HCT116 (cell line): ENCODE measurements around the gene SCN2B. TPM values are rescaled to one million over a fixed set of nuclear protein-coding genes. Genes with fewer than 3 reads are reported as not detected.

Experiments
- ATAC-seq: fragments of 200-7000 bp; cut with Tn5 transposase; 2 replicates; pipeline ENCODE4 v1.9.1; 2020; ENCODE audit warnings: mild to moderate bottlenecking, moderate library complexity
- BruUV-seq: library from RNA; stranded (reverse); fragments of 400-500 nt; replicated peaks from 2 replicates; lab custom pipeline; 2021; lab: Mats Ljungman, UMichigan
- CTCF ChIA-PET: fragments of 300-600 bp; sonication (Branson Sonifier 250); formaldehyde crosslinking; loops from one replicate; lab custom pipeline; 2021; ENCODE audit warnings: antibody characterized with exemption; lab: Charles Lee
- POLR2A ChIA-PET: fragments of 300-600, 350-600 bp; sonication (Branson Sonifier 250); formaldehyde crosslinking; loops from one replicate; lab custom pipeline; 2021; ENCODE audit warnings: antibody characterized with exemption; lab: Charles Lee
- RAD21 ChIA-PET, 2 experiments: fragments of 300-600 bp; sonication (Branson Sonifier 250); formaldehyde crosslinking; loops; one replicate each; lab custom pipeline; 2023; ENCODE audit warnings: low total read pairs in 2 of 2; ENCODE audit not compliant: uncharacterized antibody in 2 of 2, unreplicated experiment in 2 of 2, low non-redundant PET in 1 of 2; lab: Charles Lee
- DNase-seq: peaks from one replicate; pipeline ENCODE4 v3.0.0-alpha.2; 2010; ENCODE audit warnings: low read depth, low spot score
- H2AFZ ChIP-seq: fragments of 200-600 bp; shearing (Covaris generic), sonication (generic); 2 replicates; pipeline ENCODE4 v1.6.1; 2017; ENCODE audit warnings: low read depth, mixed run types, mixed read lengths, antibody characterized with exemption, low read length; ENCODE audit not compliant: poor library complexity, severe bottlenecking
- H3K27ac ChIP-seq: 2 replicates; pipeline ENCODE4 v1.5.1; 2012; ENCODE audit warnings: low read depth, low read length
- H3K27me3 ChIP-seq: fragments of 200-600 bp; sonication (generic); 2 replicates; pipeline ENCODE4 v1.6.1; 2016; ENCODE audit warnings: mixed run types, low read length, mixed read lengths; ENCODE audit not compliant: insufficient read depth
- H3K36me3 ChIP-seq, 2 experiments: fragments of 200-500 bp in 1 of 2; fragments of 200-600 bp in 1 of 2; sonication (Bioruptor generic) in 1 of 2; sonication (generic) in 1 of 2; 2 replicates each; pipeline versions ENCODE4 v1.5.1 to v1.6.1; 2014 to 2016; ENCODE audit warnings: low read length in 2 of 2, inconsistent platforms in 1 of 2, mixed read lengths in 1 of 2, mixed run types in 1 of 2; ENCODE audit not compliant: insufficient read depth in 2 of 2, control insufficient read depth in 1 of 2
- H3K4me1 ChIP-seq, 2 experiments: fragments of 200-600 bp in 1 of 2; sonication (generic) in 1 of 2; 2 replicates each; pipeline versions ENCODE4 v1.5.1 to v1.6.1; 2012 to 2017; ENCODE audit warnings: low read length in 2 of 2, inconsistent platforms in 1 of 2, mild to moderate bottlenecking in 1 of 2, mixed read lengths in 1 of 2, mixed run types in 1 of 2, moderate library complexity in 1 of 2; ENCODE audit not compliant: insufficient read depth in 2 of 2, control insufficient read depth in 1 of 2
- H3K4me2 ChIP-seq: fragments of 200-600 bp; sonication (generic); 2 replicates; pipeline ENCODE4 v1.6.1; 2017; ENCODE audit warnings: mixed run types, low read length, mixed read lengths
- H3K4me3 ChIP-seq, 2 experiments: fragments of 200-600 bp in 1 of 2; sonication (generic) in 1 of 2; replicated peaks in 1 of 2; 2 replicates each; pipeline ENCODE4 v1.5.1; 2011 to 2016; ENCODE audit warnings: low read length in 2 of 2, control low read depth in 1 of 2, low read depth in 1 of 2, mild to moderate bottlenecking in 1 of 2, mixed read lengths in 1 of 2, mixed run types in 1 of 2
- H3K79me2 ChIP-seq: fragments of 200-600 bp; sonication (generic); 2 replicates; pipeline ENCODE4 v1.6.1; 2017; ENCODE audit warnings: mild to moderate bottlenecking, mixed run types, low read length, moderate library complexity, mixed read lengths; ENCODE audit not compliant: insufficient read depth
- H3K9ac ChIP-seq: fragments of 200-600 bp; sonication (generic); 2 replicates; pipeline ENCODE4 v1.6.1; 2016; ENCODE audit warnings: low read length, mixed read lengths
- H3K9me2 ChIP-seq: fragments of 200-600 bp; sonication (generic), shearing (Covaris generic); 2 replicates; pipeline ENCODE4 v1.6.1; 2017; ENCODE audit warnings: mixed run types, mild to moderate bottlenecking, moderate library complexity; ENCODE audit not compliant: insufficient read depth
- H3K9me3 ChIP-seq, 2 experiments: fragments of 200-500 bp in 1 of 2; fragments of 200-600 bp in 1 of 2; sonication (Bioruptor generic) in 1 of 2; sonication (generic) in 1 of 2; 2 replicates each; pipeline ENCODE4 v1.6.1; 2014 to 2017; ENCODE audit warnings: low read length in 2 of 2, mixed read lengths in 2 of 2, inconsistent platforms in 1 of 2, low read depth in 1 of 2, mild to moderate bottlenecking in 1 of 2, mixed run types in 1 of 2, moderate library complexity in 1 of 2; ENCODE audit not compliant: control insufficient read depth in 1 of 2, insufficient read depth in 1 of 2
- H4K20me1 ChIP-seq: fragments of 200-600 bp; sonication (generic), shearing (Covaris generic); 2 replicates; pipeline ENCODE4 v1.6.1; 2017; ENCODE audit warnings: mixed run types, mild to moderate bottlenecking, moderate library complexity; ENCODE audit not compliant: insufficient read depth
- ATF3 ChIP-seq: IDR thresholded peaks from 2 replicates; pipeline ENCODE4 v1.6.1; 2012
- CBX3 ChIP-seq: IDR thresholded peaks from 2 replicates; pipeline ENCODE4 v1.6.1; 2012; ENCODE audit warnings: low read depth
- CEBPB ChIP-seq: IDR thresholded peaks from 2 replicates; pipeline ENCODE4 v1.6.1; 2012; ENCODE audit warnings: low read depth
- CTCF ChIP-seq, 3 experiments: fragments of 200-600 bp in 1 of 3; sonication (generic) in 1 of 3; IDR thresholded peaks in 2 of 3; conservative IDR thresholded peaks in 1 of 3; 2 replicates each; pipeline ENCODE4 v1.5.1; 2012 to 2017; ENCODE audit warnings: low read depth in 2 of 3, low read length in 2 of 3, antibody characterized with exemption in 1 of 3, borderline replicate concordance in 1 of 3, control low read depth in 1 of 3, mild to moderate bottlenecking in 1 of 3, mixed read lengths in 1 of 3, mixed run types in 1 of 3, moderate library complexity in 1 of 3; ENCODE audit not compliant: insufficient read depth in 1 of 3
- EZH2 ChIP-seq: fragments of 200-600 bp; sonication (generic); IDR thresholded peaks from 2 replicates; pipeline ENCODE4 v1.6.1; 2017; ENCODE audit warnings: antibody characterized with exemption, mixed run types
- EZH2phosphoT487 ChIP-seq: fragments of 200-600 bp; IDR thresholded peaks from 2 replicates; pipeline ENCODE4 v1.6.1; 2018; ENCODE audit warnings: antibody characterized with exemption, borderline replicate concordance
- FOSL1 ChIP-seq: IDR thresholded peaks from 2 replicates; pipeline ENCODE4 v1.6.1; 2012; ENCODE audit warnings: low read depth
- JUND ChIP-seq: IDR thresholded peaks from 2 replicates; pipeline ENCODE4 v1.6.1; 2012
- POLR2AphosphoS5 ChIP-seq: IDR thresholded peaks from 2 replicates; pipeline ENCODE4 v1.6.1; 2011; ENCODE audit warnings: mild to moderate bottlenecking, low read depth, low read length, moderate library complexity
- REST ChIP-seq: IDR thresholded peaks from 2 replicates; pipeline ENCODE4 v1.6.1; 2012; ENCODE audit warnings: low read depth
- SRF ChIP-seq: IDR thresholded peaks from 2 replicates; pipeline ENCODE4 v1.6.1; 2012; ENCODE audit warnings: low read depth
- TCF7L2 ChIP-seq: IDR thresholded peaks from 2 replicates; pipeline ENCODE4 v1.7.0; 2011; ENCODE audit warnings: borderline replicate concordance, inconsistent platforms; ENCODE audit not compliant: insufficient read depth, insufficient read length; ENCODE audit errors: extremely low read depth
- ZFX ChIP-seq: fragments of 450-650 bp; IDR thresholded peaks from 2 replicates; pipeline ENCODE4 v1.6.1; 2017
- ZNF274 ChIP-seq: fragments of 200-500 bp; sonication (Bioruptor generic); IDR thresholded peaks from 2 replicates; pipeline ENCODE4 v1.6.1; 2014; ENCODE audit warnings: mild to moderate bottlenecking, low read depth, low read length, inconsistent platforms
- intact Hi-C: fragments of 100-400 bp; cut with micrococcal nuclease; formaldehyde crosslinking; loops from 2 replicates; pipeline ENCODE4 v1.10.0; 2022
- total RNA-seq: library from RNA; stranded (reverse); gene quantifications from one replicate; pipeline ENCODE4 v1.2.1, GENCODE V29; 2021; ENCODE audit not compliant: unreplicated experiment

The SCN2B gene
- total RNA-seq, 1 experiment from 2014 or later, result not detected

- RAD21 ChIA-PET, result no interaction called here
- ATAC-seq, result no peak
- Histone ChIP-seq H3K4me3 (no peak overlapping the region), H3K79me2 (no peaks in the 10 kb centered on the region), H3K4me2 (no peak overlapping the region), H4K20me1 (no peaks in the 10 kb centered on the region), H3K9ac (no peak overlapping the region), H3K9me2 (no peaks in the 10 kb centered on the region), H2AFZ (no peak overlapping the region), H3K4me1 (peaks cover 10 to 24% of the 10 kb centered on the region in 2 experiments; a peak in 3 of 4 replicates), H3K27me3 (no peaks in the 10 kb centered on the region), H3K27ac (no peak overlapping the region), H3K9me3 (no peaks in the 10 kb centered on the region), H3K36me3 (no peaks in the 10 kb centered on the region)
- no peak for TF ChIP-seq ATF3
- TF ChIP-seq REST, result no peak
- TF ChIP-seq EZH2phosphoT487, result no peak
- TF ChIP-seq CTCF (IDR thresholded peaks at IDR 0.05 in 2 of 3, conservative IDR thresholded peaks at IDR 0.05 in 1 of 3; ENCODE audit: borderline replicate concordance in 1 of 3, insufficient read depth in 1 of 3, low read depth in 2 of 3, low read length in 2 of 3), result no peak
- TF ChIP-seq FOSL1, result no peak
- no peak for TF ChIP-seq POLR2AphosphoS5
- TF ChIP-seq SRF, result no peak
- TF ChIP-seq ZNF274, result no peak
- no peak for TF ChIP-seq TCF7L2
- TF ChIP-seq ZFX, result no peak
- no peak for TF ChIP-seq CBX3
- TF ChIP-seq EZH2, result no peak
- no peak for TF ChIP-seq JUND
- TF ChIP-seq CEBPB, result no peak
- intact Hi-C loops, result loop anchor here (10.0 kb wide), 1 partner anchor 540 kb away; no protein-coding TSS in a partner anchor
- CTCF ChIA-PET, result interaction anchor here (1.8 kb wide), 1 partner anchor 17 kb away, joined by 8 read pairs; no protein-coding TSS in a partner anchor
- no peak for DNase-seq
- POLR2A ChIA-PET, result no interaction called here
- no TSS peak for BruUV-seq
Measured at GRCh38 chr11:118154641-118155040, 21.8 kb downstream of the SCN2B start.
